ENCODE measurements around the gene TMEM164. TPM values are rescaled to one million over a fixed set of nuclear protein-coding genes. Genes with fewer than 3 reads are reported as not detected.

The TMEM164 gene
- total RNA-seq, 2 experiments from 2014 or later = 11.9 to 12.0 TPM

DNA sequence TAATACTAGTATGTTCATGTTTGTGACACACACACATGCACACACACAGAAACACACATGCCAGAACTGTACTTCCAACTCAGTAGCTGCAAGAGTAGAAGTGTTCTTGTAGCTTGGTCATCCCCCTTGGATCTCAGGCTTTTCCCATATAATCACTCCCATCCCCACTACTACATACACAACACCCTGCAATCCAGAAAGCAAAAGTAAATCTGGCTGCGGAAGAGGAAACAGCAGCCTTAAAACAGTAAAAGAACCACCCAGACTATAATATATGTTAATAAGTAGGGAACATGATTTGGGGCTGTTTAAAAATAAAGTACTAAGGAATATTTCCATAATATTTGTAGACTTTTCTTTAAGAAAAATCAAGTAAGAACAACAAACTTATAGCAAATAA is 211.8 kb downstream of the TMEM164 start:
- intact Hi-C loops (cut with micrococcal nuclease) = no loop called here
- no peak for DNase-seq
- no peak overlapping the region for H3K4me3 Mint-ChIP-seq
- peaks cover 27% of the 10 kb centered on the region for H3K4me1 Mint-ChIP-seq (ENCODE audit: low read depth)
- H3K9me3 Mint-ChIP-seq = no peaks in the 10 kb centered on the region
- no peaks in the 10 kb centered on the region for H3K27me3 Mint-ChIP-seq (ENCODE audit: low read depth)
- no peak overlapping the region for H3K27ac Mint-ChIP-seq
- CTCF ChIA-PET = no interaction called here
- H3K36me3 Mint-ChIP-seq (ENCODE audit: low read depth) = peaks cover 6% of the 10 kb centered on the region

DNA sequence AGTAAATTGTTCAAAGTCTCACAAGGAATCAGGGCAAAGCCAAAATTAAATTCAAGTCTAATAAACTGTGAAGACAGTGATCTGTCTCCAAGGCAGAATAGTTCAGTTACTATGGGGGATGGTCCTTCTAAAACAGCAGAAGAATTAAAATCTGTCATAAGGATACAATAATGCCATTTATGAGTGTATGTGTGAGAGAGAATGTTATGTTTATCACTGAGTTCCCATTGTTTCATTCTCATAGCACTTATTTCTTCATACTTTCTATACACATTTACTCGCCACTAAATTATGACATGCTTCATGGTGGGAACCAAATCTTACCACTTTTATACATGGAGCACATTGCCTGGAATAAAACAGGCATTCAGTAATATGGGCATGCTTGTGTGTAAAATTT is 212.5 kb downstream of the TMEM164 start:
- Mint-ChIP-seq H3K36me3 (ENCODE audit: low read depth) (peaks cover 6% of the 10 kb centered on the region), H3K9me3 (no peaks in the 10 kb centered on the region), H3K4me1 (ENCODE audit: low read depth) (peaks cover 27% of the 10 kb centered on the region), H3K27ac (no peak overlapping the region), H3K4me3 (no peak overlapping the region), H3K27me3 (ENCODE audit: low read depth) (no peaks in the 10 kb centered on the region)
- intact Hi-C loops (cut with micrococcal nuclease) = no loop called here
- no peak for DNase-seq
- CTCF ChIA-PET = no interaction called here

DNA sequence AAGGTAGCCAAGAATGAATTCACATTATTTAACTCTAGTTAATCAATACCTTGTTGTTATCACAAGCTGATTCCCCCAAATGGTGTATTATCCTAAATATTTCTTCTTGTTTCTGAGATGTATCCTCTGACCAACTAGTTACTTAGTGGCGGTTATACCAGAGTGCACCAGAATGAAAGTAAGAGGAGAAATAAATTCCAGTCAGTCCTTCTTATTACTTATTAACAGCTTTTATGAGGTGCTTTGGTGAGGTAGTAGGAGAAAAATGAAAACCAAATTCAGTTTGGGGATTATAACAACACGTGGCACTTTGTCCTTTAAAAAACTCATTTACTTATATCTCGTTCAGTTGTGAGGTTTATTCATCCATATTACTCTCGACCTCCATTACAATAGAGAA is 213.1 kb downstream of the TMEM164 start:
- Mint-ChIP-seq H3K4me3 (no peak overlapping the region), H3K4me1 (ENCODE audit: low read depth) (peaks cover 25% of the 10 kb centered on the region)
- intact Hi-C loops (cut with micrococcal nuclease) = no loop called here

DNA sequence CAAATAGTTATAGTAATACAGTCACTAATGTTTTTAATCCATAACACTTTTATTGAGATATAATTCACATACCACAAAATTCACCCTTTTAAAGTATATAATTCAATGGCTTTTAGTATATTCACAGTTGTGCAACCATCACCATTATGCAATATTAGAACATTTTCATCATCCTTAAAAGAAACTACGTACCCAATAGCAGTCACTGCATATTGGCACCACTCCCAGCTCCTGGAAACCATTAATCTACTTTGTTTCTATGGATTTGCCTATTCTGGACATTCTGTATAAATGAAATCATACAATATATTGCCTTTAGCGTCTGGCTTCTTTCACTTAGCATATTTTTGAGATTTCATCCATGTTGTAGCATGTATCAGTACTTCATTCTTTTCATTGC is 215.7 kb downstream of the TMEM164 start:
- Mint-ChIP-seq H3K27ac (no peak overlapping the region), H3K27me3 (ENCODE audit: low read depth) (no peaks in the 10 kb centered on the region), H3K4me1 (ENCODE audit: low read depth) (peaks cover 27% of the 10 kb centered on the region), H3K36me3 (ENCODE audit: low read depth) (peaks cover 6% of the 10 kb centered on the region), H3K4me3 (no peak overlapping the region), H3K9me3 (no peaks in the 10 kb centered on the region)
- CTCF ChIA-PET = no interaction called here
- no peak for DNase-seq
- intact Hi-C loops (cut with micrococcal nuclease) = no loop called here

More for the DNA sequence above, 213.1 kb downstream of the TMEM164 start:
- Mint-ChIP-seq H3K9me3 (no peaks in the 10 kb centered on the region), H3K27me3 (ENCODE audit: low read depth) (no peaks in the 10 kb centered on the region), H3K36me3 (ENCODE audit: low read depth) (peaks cover 6% of the 10 kb centered on the region), H3K27ac (no peak overlapping the region)
- CTCF ChIA-PET = no interaction called here
- DNase-seq = no peak

DNA sequence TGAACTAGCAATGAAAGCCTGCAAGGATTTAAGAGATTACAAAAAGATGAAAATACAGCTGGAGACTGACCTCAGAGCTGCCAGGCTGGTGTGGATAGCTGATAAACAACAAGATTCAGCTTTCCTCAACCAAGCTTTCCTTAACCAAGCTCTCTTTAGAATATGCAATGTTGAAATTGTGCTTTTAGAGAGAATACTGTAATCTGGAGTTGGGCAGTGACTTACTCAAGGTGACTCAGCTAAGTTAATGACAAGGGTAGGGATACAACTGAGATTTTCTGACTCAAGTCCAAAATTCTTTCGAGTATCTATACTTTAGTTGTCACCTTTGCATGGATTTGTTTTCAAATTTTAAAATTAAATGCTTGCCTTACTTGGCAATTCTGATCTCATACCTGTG is 217.0 kb downstream of the TMEM164 start:
- no peak for DNase-seq
- H3K27ac Mint-ChIP-seq = no peak overlapping the region
- H3K36me3 Mint-ChIP-seq (ENCODE audit: low read depth) = peaks cover 3% of the 10 kb centered on the region
- H3K9me3 Mint-ChIP-seq = no peaks in the 10 kb centered on the region
- no peaks in the 10 kb centered on the region for H3K27me3 Mint-ChIP-seq (ENCODE audit: low read depth)
- peaks cover 29% of the 10 kb centered on the region for H3K4me1 Mint-ChIP-seq (ENCODE audit: low read depth)
- intact Hi-C loops (cut with micrococcal nuclease) = no loop called here
- no peak overlapping the region for H3K4me3 Mint-ChIP-seq
- CTCF ChIA-PET = no interaction called here

DNA sequence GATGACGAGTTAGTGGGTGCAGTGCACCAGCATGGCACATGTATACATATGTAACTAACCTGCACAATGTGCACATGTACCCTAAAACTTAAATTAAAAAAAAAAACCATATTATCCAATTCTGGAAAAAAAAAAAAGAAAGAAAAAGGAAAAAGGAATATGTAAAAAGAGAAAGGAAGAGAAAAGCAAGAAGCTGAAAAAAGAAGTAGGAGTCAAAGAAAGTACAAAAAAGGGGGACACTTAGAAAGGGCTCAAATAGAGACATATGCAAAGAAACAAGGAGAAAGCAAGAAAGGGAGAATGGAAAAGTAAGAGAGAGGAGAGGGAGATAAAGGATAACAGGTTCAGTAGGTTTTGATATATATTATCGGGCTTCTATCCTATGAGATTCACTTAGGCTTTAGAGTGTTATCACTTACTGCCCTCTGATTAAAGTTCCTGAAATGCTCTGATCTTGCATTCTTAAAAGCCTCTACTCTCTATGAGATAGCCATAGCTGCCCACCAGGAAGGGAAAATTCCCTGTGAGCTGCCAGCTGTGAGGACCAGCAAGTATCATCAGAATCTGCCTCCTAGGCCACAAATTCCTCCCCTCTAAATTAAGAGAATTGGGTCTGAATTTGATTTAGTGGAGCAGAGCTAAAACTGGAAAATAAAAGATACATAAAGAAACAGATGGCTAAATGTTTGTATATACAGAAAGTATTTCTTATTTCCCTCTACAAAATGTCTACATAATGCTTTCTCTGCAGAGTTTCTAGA is 219.8 kb downstream of the TMEM164 start:
- no peaks in the 10 kb centered on the region for H3K36me3 Mint-ChIP-seq (ENCODE audit: low read depth)
- H3K27me3 Mint-ChIP-seq (ENCODE audit: low read depth) = no peaks in the 10 kb centered on the region
- H3K4me1 Mint-ChIP-seq (ENCODE audit: low read depth) = peaks cover 30% of the 10 kb centered on the region
- H3K27ac Mint-ChIP-seq = no peak overlapping the region
- DNase-seq = no peak
- no peaks in the 10 kb centered on the region for H3K9me3 Mint-ChIP-seq
- intact Hi-C loops (cut with micrococcal nuclease) = no loop called here
- H3K4me3 Mint-ChIP-seq = no peak overlapping the region
- CTCF ChIA-PET = interaction anchor here (0.6 kb wide), 1 partner anchor 55 kb away, joined by 6 read pairs; no protein-coding TSS in a partner anchor

DNA sequence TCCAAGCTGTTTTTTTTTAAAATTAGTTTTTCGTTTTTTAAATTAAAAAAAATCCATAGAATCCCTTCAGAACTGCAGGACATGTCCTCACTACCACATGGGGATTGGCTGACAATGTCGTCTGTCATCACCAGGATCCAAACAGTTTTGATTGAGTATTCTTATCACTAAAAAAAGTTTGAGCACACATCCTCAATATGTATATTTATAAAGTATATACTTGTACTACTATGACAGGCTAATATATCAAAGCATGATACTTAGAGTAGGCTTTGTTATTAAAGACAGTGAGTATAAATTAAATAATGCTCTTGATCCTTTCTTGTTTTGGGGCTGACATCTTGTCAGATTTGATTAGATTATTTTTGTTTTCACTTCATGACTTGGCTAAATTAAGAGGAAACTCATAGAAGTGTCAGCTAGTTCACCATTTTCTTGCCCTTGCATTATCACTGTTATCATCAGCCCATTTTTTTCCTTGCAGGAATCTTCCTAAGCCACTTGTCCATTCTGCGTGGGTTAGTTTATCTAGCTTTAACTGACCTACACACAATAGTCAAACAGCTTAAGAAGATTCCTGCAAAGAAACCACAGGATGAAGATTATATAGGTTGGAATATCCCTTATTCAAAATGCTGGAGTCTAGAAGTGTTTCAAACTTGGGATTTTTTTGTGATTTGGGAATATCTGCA is 222.2 kb downstream of the TMEM164 start:
- H3K4me3 Mint-ChIP-seq = no peak overlapping the region
- no peaks in the 10 kb centered on the region for H3K27me3 Mint-ChIP-seq (ENCODE audit: low read depth)
- H3K36me3 Mint-ChIP-seq (ENCODE audit: low read depth) = no peaks in the 10 kb centered on the region
- no peak for DNase-seq
- no peak overlapping the region for H3K27ac Mint-ChIP-seq
- CTCF ChIA-PET = no interaction called here
- intact Hi-C loops (cut with micrococcal nuclease) = no loop called here
- peaks cover 24% of the 10 kb centered on the region for H3K4me1 Mint-ChIP-seq (ENCODE audit: low read depth)
- no peaks in the 10 kb centered on the region for H3K9me3 Mint-ChIP-seq

DNA sequence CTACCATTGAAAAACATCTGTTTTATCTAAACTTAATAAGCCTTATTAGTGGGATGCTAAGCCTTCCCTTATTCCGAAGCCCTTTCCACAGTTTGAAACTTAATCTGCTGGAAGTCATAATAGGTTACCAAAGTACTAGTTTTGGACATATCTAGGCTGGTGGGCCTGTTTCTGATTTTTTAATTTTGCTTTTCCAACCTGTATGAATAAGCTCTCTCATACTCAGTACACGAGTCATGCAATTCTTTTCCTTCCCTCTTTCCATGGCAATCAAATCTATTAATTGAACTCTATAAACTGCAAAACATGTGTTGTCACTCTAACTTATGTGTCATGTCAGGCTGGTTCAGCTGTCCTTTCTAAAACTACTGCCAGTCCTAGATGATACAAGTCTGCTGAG is 224.0 kb downstream of the TMEM164 start:
- no peak overlapping the region for H3K27ac Mint-ChIP-seq
- no peak for DNase-seq
- peaks cover 31% of the 10 kb centered on the region for H3K4me1 Mint-ChIP-seq (ENCODE audit: low read depth)
- H3K4me3 Mint-ChIP-seq = no peak overlapping the region
- CTCF ChIA-PET = no interaction called here
- H3K36me3 Mint-ChIP-seq (ENCODE audit: low read depth) = peaks cover 3% of the 10 kb centered on the region
- H3K27me3 Mint-ChIP-seq (ENCODE audit: low read depth) = no peaks in the 10 kb centered on the region
- intact Hi-C loops (cut with micrococcal nuclease) = no loop called here
- no peaks in the 10 kb centered on the region for H3K9me3 Mint-ChIP-seq

Small RNA genes within 50 kb of the gene (microRNA-seq; reads per million reads assigned to microRNA genes)
- gene MIR3978 (ENCODE audit: borderline microRNAs expressed, borderline replicate concordance) (not detected), gene MIR652 (ENCODE audit: borderline microRNAs expressed, borderline replicate concordance) (1,926 reads per million, percentile 89 among the genes with 10 or more reads in this experiment)
